Measurements from ENCODE around the gene KLHL34.

The KLHL34 gene, protein sequence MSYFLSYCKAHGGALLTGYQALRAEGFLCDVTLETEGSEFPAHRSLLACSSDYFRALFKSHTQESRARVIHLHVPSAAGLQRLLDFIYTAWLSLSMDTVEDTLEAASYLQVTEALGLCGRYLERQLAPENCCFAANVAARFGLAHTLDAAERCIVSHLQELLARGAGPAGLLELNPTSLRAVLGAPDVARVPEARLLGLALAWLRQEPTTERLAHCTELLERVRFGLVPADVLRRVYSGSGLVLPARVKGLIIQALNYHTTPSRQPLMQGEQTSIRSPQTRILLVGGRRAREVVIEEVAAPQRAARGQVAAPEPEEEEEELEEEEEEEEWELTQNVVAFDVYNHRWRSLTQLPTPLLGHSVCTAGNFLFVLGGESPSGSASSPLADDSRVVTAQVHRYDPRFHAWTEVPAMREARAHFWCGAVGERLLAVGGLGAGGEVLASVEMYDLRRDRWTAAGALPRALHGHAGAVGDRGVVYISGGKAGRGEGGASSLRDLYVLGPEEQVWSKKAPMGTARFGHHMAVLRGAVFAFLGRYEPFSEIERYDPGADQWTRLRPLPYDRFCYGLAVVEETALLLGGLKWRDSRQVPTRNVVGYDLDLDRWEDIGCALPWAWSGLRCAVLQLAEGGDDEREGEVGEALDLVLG

DNA sequence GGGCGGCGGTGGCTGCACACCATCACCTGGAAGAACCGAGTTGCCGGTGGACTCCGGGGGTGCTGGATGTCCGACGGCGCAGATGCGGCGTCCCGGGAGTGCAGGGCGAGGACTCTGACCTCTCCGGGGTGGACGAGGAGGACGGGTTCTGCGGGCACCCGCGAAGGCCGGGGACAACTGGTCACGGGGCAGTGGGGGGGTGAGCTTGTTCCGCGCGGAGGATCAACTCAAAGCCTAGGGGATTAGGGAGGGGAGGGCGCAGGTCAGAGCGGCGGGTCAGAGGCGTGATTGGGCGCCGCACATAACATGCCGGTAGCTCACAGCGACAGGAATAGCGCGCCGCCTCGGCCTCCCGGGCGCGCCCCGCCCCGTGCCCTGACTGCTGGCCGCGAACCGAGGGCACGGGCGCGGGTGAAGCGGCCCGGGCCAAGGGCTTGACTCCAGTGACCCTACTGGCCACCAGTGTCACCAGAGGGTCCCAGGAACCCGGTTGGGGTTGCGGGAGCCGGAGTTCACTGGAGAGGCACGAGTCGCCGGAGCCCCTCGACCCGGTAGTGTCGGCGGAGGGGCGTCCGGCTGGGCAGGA lies at the start of gene KLHL34:
Gene KLHL34 (minus strand): TSS at position 179 of the 586 bp plus-strand sequence. CDS start 542 bp downstream, outside the sequence.
- DNase-seq (ENCODE audit: low read depth in 2 of 2, low spot score in 1 of 2): no peak

DNA sequence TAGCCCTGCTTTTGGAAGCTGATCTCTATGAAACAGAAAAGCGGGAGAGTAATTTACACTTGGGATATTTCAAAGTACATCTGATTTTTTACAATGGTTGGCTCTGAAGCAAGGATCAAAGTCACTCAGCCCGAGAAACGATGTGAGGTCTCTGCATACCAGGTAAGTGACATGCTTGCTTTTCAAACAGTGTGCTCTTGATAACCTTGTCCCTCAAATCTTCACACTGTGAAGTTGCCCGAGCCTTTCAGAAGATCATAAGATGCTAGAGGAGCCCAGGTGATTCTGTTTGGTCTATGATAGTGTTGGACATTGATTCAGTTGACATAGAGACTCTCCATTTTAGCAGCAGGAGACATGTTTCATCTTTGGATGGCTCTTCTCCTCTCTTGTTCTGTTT lies 47.1 kb upstream of the KLHL34 start:
- DNase-seq (ENCODE audit: low read depth in 2 of 2, low spot score in 1 of 2): no peak

DNA sequence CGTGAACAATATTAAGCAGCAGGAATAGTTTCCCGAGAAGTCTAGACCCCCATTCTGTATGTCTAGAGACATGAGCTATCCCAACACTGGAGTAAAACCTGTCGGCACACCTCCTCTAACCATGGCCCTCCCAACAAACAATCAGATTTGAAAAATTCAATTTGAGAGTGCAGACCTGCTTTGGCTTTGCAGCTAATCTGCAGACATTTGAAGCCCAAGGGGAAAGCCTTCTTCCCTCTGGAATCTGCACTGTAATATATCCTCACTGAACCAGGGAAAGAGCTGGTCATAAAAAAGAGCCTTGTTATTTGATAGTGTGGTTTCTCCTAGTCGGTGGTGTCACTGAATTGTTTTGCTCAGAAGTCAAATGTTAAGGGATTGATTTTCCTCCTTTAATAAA lies 44.6 kb upstream of the KLHL34 start:
- no peak for DNase-seq (ENCODE audit: low read depth in 2 of 2, low spot score in 1 of 2)

DNA sequence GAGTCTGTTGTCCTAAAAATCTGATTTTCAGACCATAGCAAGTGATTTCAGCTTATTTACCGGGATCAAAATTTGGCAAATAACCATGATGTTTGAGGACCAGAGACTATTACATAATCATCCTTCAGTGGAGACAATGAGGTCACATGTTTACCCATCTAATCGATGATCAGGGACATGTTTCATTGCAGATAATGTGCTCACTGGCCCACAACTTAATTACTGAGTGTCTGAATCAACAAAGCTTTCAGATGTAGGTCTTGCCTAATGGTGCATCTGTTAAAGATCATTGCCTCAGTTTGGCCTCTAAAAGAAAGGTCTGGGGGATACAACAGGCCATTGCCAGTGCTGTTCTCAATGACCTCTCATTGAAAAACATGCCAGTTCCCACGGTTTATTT lies 42.8 kb upstream of the KLHL34 start:
- DNase-seq (ENCODE audit: low read depth in 2 of 2, low spot score in 1 of 2): no peak

DNA sequence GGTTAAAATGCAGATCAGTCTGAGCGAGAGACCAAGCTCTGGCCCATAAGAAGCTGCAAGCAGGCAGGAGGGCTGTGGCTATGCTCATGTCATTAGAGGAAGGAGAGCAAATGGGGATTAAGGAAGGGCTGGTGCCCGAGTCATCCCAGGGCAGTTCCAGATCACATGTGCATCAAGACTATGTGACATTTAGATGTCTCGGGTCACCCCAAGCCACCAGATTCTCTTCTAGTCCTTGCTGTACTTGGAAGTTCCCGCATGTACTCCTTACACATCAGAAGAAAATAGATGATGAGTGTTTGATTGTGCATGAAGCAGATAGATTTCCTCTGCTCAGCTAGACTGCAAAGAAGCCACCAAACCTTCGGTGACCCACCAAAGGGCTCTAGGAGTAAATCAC lies 42.1 kb upstream of the KLHL34 start:
- DNase-seq (ENCODE audit: low read depth in 2 of 2, low spot score in 1 of 2): no peak

DNA sequence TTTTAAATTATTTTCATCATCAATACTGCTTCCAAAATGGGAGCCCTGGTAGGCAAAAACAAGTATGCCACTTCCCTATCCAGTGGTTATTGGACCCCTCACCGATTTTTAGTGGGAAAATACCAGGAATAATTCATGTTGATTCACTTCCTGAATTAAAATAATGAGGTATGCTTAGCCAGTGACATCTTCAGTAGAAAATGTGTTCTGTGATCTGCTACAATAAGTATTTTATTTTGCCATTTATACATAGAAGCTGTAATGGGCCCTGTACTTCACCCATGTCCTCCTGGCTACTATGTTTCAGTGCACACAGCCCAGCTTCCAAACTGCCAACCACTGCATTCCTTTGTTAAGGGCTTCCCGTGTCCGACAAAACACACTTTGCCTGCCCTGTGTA lies 41.0 kb upstream of the KLHL34 start:
- no peak for DNase-seq (ENCODE audit: low read depth in 2 of 2, low spot score in 1 of 2)

DNA sequence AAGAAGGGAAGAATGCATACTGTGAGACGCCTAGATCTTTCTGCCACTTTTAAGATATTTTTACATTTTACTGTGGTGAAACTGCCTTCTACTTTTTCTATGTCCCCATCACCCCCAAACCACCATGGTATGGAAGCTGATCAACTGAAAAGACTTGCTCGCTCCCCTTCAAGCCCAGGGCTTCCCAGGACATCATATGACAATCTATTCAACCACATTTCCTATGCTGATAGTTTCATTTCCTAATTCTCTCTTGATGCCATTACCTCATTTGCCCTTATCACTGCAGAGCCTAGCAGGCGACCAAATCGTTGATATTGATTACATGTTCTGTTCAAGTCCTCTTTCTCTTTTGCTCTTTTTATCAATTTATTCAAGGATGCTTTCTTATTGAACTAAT lies 40.1 kb upstream of the KLHL34 start:
- DNase-seq (ENCODE audit: low read depth in 2 of 2, low spot score in 1 of 2): no peak

DNA sequence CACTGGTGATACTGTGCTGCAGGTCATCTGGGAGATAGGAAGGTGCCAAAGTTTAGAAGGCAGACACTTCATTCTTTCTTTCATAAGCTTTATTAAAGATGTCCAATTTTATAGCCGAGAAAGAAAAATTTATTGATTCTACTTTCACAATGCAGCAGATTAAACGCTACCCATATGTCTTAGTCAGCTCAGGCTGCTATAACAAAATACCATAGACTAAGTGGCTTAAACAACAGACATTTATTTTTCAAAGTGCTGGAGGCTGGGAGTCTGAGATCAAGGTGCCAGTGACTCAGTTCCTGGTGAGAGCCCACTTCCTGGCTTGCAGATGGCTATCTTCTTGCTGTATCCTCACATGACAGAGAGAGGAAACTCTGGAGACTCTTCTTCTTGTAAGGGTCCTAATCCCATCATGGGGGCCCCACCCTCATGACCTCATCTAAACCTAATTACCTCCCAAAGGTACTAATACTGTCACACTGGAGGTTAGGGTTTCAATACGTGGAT lies 33.4 kb upstream of the KLHL34 start:
- DNase-seq (ENCODE audit: low read depth in 2 of 2, low spot score in 1 of 2): no peak

DNA sequence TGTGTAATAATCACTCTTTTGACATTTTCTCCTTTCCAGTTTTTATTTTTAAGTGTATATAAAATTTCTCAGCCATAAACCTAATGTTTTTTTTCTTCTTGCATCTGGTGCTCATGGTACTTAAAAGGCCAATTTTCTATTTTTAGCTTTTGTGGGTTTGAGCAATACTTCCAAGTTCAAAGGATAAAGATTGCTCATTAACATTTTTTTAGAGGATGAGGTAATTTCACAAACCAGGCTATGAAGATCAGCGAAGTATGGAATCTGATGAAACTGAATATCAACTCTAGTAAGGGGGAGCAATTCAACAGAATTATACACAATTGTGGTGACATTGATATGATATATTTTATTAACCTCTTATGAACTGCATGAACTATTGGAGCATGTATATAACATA lies 25.8 kb upstream of the KLHL34 start:
- no peak for DNase-seq (ENCODE audit: low read depth in 2 of 2, low spot score in 1 of 2)

DNA sequence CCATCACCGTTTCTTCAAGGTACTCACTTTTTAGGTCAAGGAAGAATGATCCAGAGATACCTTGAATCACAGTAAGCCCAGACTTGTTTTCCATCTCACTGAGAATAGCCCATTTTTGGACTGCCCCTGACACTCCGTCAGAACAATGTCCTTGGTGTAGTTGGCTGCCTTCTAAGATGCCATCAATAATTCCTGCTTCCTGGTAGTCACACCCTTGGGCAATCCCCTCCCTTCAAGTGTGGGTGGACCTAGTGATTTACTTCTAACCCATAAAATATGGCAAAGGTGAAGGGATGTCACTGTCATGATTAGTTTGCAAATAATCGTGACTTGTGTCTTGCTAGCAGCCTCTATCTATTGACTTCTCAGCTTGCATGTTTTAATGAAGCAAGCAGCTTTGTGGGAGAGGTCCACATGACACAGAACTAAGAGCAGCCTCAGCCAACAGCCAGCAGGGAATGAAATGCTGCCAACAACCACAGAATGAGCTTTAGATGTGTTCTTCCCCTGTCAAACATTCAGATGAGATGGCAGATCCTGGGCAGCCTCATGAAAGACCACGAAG lies 20.0 kb upstream of the KLHL34 start:
- DNase-seq (ENCODE audit: low read depth in 2 of 2, low spot score in 1 of 2): no peak

DNA sequence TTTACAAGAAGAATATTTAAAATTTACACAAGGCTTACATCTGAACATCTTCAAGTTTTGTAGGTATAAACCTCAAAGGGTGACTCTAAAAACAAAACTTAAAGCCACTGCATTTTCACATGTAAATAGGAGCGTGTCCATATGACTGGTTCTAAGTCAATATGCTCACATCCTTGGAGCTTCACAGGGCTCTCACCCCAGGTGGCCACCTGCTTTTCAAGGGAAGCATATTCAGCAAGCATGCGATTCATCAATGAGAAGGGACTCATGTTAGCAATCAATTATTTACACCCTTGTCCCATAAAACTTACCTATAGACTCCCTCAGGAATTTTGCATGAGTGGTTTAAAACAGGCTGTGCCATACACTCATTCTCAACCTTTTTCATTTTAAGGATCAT lies 17.8 kb upstream of the KLHL34 start:
- no peak for DNase-seq (ENCODE audit: low read depth in 2 of 2, low spot score in 1 of 2)

DNA sequence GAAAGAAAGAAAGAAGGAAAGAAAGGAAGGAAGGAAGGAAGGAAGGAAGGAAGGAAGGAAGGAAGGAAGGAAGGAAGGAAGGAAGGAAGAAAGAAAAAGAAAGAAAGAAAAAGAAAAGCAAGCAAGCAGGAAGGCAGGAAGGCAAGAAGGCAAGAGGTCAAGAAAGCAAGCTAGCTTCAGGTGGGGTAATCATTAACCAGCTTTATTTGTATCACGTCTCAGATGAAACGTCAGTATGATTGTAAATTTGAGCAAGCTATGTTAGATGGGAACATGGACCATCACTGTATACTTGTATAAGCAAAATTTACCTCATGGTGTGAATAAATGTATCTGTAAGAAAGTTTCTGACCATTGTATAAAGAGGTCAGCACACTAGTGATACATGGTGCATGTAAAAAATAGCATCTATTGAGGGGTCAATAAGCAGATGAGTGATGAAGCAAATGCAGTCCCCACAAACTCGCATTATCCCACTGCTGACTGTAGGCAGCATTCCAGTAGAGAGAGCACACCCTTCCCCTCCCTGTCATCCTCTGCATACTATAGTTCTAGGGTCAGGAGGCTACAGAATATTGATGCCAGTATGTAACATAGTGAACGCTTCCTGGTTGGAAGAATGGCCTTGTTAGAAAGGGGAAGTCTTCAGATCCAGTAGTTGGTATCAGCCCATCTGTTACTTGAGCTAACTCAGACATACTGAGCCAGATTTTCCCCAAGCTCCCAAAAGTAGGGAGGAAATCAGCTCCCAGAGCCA lies 16.5 kb upstream of the KLHL34 start:
- no peak for DNase-seq (ENCODE audit: low read depth in 2 of 2, low spot score in 1 of 2)

DNA sequence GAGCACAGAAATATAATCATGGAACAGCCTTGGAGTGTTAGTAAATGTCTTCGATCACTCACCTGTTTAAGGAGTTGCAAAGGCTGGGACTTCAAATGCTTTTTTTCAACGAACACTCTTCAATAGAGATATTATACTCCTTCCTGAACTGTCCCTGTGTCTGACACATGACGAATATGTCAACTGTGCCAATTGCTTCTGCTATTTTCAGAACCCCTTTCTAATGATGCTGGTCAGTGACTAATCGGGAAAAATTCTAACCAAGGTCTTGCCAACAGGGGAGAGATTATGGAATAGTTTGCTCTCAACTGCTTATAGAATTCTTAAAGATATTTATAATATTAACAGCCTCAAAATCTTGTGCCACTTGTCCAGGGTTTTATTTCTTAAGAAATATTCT lies 8.5 kb upstream of the KLHL34 start:
- no peak for DNase-seq (ENCODE audit: low read depth in 2 of 2, low spot score in 1 of 2)

DNA sequence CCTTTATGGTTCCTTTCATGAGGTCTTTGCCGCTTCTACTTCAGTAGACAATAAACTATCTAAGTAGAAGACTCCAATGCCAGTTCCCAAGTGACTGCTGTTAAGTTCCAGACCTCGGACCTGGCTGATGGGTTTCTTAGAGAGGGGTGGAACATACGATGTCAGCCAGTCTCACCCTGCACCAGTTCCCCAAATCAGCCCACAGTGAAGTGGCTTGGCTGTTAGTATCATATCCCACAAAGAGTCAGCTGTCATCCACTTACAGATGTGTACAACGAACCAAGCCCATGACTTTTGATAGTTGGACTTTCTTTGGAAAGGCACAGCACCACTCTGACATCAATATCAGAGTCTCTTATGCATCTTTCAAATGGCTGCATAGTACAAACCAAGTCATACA lies 8.1 kb upstream of the KLHL34 start:
- DNase-seq (ENCODE audit: low read depth in 2 of 2, low spot score in 1 of 2): no peak

DNA sequence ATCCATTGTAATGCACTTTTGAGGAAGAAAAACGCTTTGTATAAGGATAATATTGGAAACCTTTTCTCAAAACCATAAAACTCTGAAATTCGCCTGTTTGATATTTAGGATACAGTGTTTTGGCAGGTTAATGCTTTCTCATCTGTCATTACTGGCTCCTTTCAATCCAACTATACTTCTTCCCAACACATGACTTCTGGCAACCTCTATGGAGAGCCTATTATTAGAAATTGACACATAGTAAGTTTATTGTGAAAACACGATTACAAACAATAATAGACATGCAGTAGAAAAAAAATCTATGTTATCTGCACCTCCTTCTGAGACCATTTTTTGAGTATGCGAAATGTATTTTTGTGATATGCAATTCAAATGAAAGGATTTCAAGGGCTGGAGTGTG lies 4.6 kb upstream of the KLHL34 start:
- DNase-seq (ENCODE audit: low read depth in 2 of 2, low spot score in 1 of 2): no peak

DNA sequence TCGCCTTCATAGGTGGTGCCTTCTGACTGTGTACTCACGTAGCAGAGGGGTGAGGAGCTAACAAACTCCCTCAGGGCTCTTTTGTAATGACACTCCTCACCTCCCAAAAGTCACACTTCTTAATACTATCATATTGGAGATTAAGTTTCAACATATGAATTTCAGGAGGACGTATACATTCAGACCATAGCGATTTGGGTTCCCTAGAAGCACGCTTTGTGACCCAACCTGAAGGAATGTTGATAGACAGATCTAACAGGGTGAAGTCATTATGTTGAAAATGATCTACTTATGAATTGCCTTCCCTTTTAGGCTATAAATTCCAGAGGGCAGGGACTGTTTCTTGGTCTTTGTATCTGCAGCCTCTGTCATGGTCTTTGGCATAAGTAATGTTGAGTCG lies 3.2 kb upstream of the KLHL34 start:
- no peak for DNase-seq (ENCODE audit: low read depth in 2 of 2, low spot score in 1 of 2)

DNA sequence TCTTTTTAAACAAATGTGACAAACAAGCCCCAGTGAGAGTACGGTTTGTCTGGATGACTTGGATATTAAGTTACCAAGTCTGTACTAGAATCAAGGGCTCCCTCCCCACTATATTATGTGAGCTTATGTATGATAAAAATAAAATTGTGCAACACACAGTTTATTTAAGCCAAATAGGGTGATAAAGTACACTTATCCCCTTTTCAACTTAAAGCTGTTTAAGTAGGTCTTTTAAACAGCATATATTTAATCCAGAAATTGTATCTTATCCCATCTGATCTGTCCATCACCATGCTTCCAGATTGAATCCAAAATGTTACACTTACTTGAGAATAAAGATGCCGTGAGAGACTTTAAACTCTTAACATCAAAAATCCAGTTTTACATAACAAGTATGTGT lies 2.0 kb upstream of the KLHL34 start:
- no peak for DNase-seq (ENCODE audit: low read depth in 2 of 2, low spot score in 1 of 2)

DNA sequence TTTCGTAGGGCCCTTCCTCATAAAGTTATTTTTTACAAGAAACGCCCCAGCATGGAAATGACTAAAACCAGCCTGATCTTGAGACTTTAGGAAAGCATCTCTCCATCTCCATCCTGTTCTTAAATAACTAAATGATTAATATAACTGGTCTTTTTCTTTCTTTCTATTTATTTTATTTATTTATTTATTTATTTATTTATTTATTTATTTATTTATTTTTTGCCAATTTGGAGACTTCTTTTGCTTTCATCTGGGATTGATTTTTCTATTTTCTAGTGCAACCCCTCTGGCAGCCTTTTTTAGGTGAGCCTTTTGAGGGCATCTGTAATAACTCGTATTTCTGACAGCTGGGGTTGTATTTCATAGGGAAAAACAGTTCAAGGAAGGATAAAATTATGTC lies 1.2 kb upstream of the KLHL34 start:
- no peak for DNase-seq (ENCODE audit: low read depth in 2 of 2, low spot score in 1 of 2)

DNA sequence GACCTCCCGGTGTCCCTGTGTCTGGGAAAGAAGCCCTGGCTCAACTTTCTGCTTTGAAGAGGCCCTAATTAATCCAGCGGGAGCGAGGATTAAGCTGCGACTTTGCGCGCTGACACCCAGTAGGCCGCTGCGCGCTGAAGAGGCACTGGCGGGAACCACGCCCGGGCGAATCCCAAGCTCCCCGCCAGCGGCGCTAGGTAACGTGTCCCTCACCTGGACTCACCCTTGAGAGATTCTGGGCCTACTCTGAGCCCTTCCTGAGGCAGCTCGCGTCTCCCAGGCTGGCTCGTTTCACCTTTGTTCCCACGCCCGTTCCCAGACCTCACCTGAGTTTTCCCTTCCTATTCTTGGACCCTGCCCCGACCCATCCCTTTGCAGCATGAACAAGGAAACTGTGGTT lies 616 bp upstream of the KLHL34 start:
- DNase-seq (ENCODE audit: low read depth in 2 of 2, low spot score in 1 of 2): no peak

DNA sequence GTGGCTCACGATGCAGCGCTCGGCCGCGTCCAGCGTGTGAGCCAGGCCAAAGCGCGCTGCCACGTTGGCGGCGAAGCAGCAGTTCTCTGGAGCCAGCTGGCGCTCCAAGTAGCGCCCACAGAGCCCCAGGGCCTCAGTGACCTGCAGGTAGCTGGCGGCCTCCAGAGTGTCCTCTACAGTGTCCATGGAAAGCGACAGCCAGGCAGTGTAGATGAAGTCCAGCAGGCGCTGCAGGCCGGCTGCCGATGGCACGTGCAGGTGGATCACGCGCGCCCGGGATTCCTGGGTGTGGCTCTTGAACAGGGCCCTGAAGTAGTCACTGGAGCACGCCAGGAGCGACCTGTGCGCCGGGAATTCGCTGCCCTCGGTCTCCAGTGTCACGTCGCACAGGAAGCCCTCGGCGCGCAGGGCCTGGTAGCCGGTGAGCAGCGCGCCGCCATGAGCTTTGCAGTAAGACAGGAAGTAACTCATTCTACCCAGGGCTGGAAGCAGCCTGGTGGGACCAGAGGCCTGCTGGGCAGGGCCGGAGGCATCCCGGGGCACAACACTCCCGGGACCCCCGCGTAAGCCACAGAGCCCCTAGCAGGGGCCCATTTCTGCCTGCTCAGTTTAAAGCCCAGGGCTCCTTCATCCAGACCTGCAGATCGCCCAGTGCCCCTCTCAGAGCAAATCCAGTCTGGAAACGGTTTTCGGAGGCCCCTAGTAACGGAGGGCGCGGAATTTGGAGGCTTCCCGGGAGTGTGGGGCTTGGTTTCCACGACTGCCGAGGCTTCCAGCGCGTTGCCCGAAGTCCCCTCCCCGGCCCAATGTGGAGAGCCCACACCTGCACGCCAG lies 595 bp downstream of the KLHL34 start:
- DNase-seq (ENCODE audit: low read depth in 2 of 2, low spot score in 1 of 2): no peak
